ENCODE results near the gene HERC3.

The HERC3 gene

GRCh38 chr4:88582493-88582892 lies 9.8 kb upstream of the HERC3 start:
- DNase-seq (ENCODE audit: low read depth in 1 of 2, low spot score in 1 of 2): no peak
- TF ChIP-seq POLR2AphosphoS5 (IDR thresholded peaks at IDR 0.05; ENCODE audit: low read depth) (no peak), SPI1 (IDR thresholded peaks at IDR 0.05; ENCODE audit: borderline replicate concordance, low read depth) (no peak), CTCF (IDR thresholded peaks at IDR 0.05; ENCODE audit: insufficient read depth, low read length) (no peak), REST (IDR thresholded peaks at IDR 0.05; ENCODE audit: insufficient replicate concordance, low read depth) (no peak)

GRCh38 chr4:88583631-88584470 lies 8.4 kb upstream of the HERC3 start:
- no peak overlapping the region for H3K4me3 ChIP-seq (replicated peaks; ENCODE audit: insufficient read depth, low read length)
- no peaks in the 10 kb centered on the region for H3K27me3 ChIP-seq (ENCODE audit: insufficient read depth, poor library complexity, severe bottlenecking)
- DNase-seq (ENCODE audit: low read depth in 1 of 2, low spot score in 1 of 2): no peak
- TF ChIP-seq CTCF (IDR thresholded peaks at IDR 0.05; ENCODE audit: insufficient read depth, low read length): no peak
- TF ChIP-seq REST (IDR thresholded peaks at IDR 0.05; ENCODE audit: insufficient replicate concordance, low read depth): no peak
- no peak for TF ChIP-seq SPI1 (IDR thresholded peaks at IDR 0.05; ENCODE audit: borderline replicate concordance, low read depth)
- TF ChIP-seq POLR2AphosphoS5 (IDR thresholded peaks at IDR 0.05; ENCODE audit: low read depth): no peak
- no peak for TF ChIP-seq GABPA (IDR thresholded peaks at IDR 0.05; ENCODE audit: low read depth)
- H3K27ac ChIP-seq (replicated peaks): no peak overlapping the region

More at GRCh38 chr4:88582493-88582892, 9.8 kb upstream of the HERC3 start:
- Histone ChIP-seq H3K27ac (replicated peaks) (no peak overlapping the region), H3K27me3 (ENCODE audit: insufficient read depth, poor library complexity, severe bottlenecking) (no peaks in the 10 kb centered on the region), H3K4me3 (replicated peaks; ENCODE audit: insufficient read depth, low read length) (no peak overlapping the region)

- Histone ChIP-seq H3K27ac (replicated peaks) (no peak overlapping the region), H3K4me3 (replicated peaks; ENCODE audit: insufficient read depth, low read length) (no peak overlapping the region), H3K27me3 (ENCODE audit: insufficient read depth, poor library complexity, severe bottlenecking) (no peaks in the 10 kb centered on the region)
- no peak for TF ChIP-seq REST (IDR thresholded peaks at IDR 0.05; ENCODE audit: insufficient replicate concordance, low read depth)
- TF ChIP-seq POLR2AphosphoS5 (IDR thresholded peaks at IDR 0.05; ENCODE audit: low read depth): no peak
- no peak for TF ChIP-seq SPI1 (IDR thresholded peaks at IDR 0.05; ENCODE audit: borderline replicate concordance, low read depth)
- no peak for TF ChIP-seq GABPA (IDR thresholded peaks at IDR 0.05; ENCODE audit: low read depth)
- no peak for DNase-seq (ENCODE audit: low read depth in 1 of 2, low spot score in 1 of 2)
Measured at GRCh38 chr4:88584471-88584900, 7.8 kb upstream of the HERC3 start.

Data from HL-60 (cell line).